Thyroid gland (tissue), 4 donors: ENCODE results near the gene NAV3.

Experiments used
- CTCF ChIP-seq, 6 experiments: fragments of 200-600 bp in 3 of 6; fragments of 450-650 bp in 3 of 6; sonication (generic) in 3 of 6; IDR thresholded peaks; one replicate each; pipeline ENCODE4 v1.5.1; 2016 to 2019; ENCODE audit warnings: antibody characterized with exemption in 6 of 6, mild to moderate bottlenecking in 2 of 6, inconsistent platforms in 1 of 6, moderate library complexity in 1 of 6
- POLR2A ChIP-seq, 2 donors: fragments of 450-650 bp; IDR thresholded peaks; one replicate each; pipeline ENCODE4 v1.6.1; 2017; ENCODE audit warnings: antibody characterized with exemption in 2 of 2, mild to moderate bottlenecking in 2 of 2, moderate library complexity in 1 of 2

GRCh38 chr12:77833329-77833728 is 2.6 kb downstream of the NAV3 start:
- TF ChIP-seq CTCF (IDR thresholded peaks at IDR 0.05): no peak
- no peak for TF ChIP-seq POLR2A (IDR thresholded peaks at IDR 0.05)
